NCI-H345 treated with DMSO at 0.1 percent for 48 hours (cell line): ENCODE measurements around the gene EFTUD2.
A peak's percentile ranks its signal among the peaks of the same experiment; 100 is the strongest.

Experiments
- DNase-seq: peaks from one replicate; lab custom pipeline; 2025; ENCODE audit not compliant: unreplicated experiment; lab: John Stamatoyannopoulos, UW

Gene EFTUD2

DNA sequence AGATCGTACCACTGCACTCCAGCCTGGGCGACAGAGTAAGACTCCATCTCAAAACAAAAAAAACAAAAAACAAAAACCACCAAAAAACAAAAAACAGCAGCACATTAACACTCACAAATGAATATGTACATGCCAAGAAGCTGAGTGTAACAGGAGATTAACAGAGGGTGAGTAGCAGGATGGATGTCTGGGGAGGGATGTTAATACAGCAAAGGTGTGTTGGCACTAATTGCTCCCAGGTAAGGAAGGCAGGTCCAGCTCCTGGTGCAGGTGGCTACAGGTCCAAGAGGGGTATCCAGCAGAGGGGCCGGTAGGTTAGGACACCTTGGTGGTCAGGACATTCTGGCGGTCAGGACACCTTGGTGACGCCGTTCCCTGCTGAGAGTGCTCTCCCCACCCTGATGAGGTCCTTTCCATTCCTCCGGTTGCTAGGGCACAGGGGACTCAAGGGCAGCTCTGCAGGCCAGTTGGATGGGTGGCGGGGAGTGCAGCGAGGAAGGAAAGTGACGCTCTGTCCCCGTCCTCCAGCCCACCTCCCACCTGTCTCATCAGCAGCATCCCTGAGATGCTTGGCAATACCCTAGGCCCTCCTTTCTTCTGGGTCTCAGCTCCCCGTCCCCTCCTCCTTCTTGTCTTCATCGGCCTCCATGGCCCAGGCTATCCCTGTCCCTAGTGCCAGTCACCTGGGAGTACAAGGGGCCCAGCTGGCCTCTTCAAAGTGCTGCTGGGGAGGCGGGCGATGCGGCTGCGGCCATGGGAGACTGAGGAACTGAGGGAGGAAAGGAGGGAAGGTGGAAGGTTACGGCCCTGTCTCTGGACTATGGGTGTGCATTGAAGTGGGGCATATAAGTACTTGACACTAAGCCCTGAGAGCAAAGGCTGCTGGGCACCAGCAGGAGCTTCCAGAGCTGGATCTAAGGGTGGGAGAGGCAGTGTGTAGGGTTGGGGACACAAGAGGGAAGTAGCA is 26.8 kb upstream of the EFTUD2 start:
- DNase-seq: no peak

- DNase-seq: no peak
Observed at GRCh38 chr17:44924107-44924544, 24.9 kb upstream of the EFTUD2 start.

DNA sequence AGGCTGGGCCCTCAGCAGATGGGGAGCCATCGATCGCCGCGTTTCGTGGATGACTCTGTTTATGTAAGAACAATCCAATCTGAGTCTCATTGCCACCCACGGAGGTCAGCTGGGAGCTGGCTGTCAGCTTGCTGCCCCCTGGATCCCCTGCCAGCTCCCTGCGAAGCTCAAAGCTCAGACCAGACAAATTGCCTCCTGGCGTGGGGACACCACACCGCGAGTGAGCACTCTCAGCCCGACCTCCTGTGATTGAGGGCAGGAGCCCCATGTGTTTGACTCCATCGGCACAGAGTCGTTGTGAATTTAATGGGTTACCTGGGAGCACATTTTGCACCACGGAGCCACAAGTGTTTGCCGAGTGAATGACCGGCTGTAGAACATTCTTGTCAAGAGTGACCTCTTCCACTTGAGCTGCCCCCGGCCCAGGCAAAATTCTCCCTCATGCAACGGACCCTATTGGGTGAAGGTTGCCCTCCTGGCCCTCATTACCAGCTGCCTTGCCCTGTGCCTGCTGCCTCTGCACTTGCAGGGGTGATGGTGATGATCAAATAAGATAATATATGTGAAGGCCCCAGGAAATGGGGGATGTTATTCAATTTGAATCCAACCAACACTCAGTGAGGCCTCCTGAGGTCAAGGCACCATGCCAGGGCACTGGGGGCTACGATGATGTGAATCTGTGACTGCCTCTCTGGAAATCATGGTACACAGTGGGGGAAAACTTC is 23.7 kb upstream of the EFTUD2 start:
- DNase-seq: no peak

GRCh38 chr17:44922136-44922535 is 22.9 kb upstream of the EFTUD2 start:
- DNase-seq: no peak

DNA sequence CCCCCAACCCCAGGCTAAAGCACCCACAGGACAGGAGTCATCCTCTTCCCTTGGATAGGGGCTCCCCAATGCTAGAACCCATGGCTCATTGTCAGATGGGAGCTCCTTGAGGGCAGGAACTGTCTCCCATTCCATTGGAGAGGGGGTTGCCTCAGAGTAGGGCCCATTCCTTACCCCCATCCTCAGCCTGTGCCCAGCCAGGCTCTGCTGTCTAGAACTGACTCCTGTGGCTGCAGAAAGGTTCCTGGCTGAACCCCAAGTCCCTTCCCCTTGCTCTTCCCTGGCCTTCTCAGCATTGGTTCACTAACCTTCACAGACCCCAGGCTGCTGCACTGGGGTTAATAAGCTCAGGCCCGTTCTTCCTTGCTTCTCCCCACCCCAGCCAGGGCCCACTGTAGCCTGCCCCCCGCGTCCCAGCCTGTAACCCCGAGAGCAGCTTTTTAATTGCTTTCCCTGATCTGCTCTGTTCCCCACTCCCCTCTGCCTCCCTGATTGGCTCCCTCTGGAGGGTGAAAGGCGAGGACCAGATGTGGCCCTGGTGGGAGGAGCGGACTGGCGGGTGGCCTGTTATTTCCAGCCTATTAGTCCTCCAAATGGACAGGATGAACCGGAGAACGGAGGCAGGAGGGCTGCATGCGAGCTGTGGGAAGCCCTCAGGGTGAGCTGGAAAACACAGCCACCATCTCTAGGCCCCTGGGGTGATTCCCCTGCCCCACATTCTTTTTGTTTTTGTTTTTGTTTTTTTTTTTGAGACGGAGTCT is 22.1 kb upstream of the EFTUD2 start:
- DNase-seq: no peak

DNA sequence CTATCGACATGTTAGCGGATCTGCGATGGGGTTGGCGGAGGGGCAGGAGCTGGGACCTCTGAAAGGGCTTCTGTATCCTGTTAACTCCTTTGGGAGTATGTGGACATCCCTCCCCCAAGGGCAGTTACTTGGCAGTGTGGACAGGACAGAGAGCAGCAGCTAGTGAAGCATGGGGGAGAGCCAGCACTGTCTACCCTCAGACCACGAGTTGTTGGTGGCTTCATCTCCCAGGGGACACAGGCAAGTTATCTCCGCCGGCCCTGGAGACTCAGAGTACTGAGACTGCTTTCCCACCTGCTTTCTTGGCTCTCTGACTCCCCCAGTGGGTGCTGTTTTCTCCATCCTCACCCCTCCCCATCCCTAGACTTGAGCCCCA is 21.3 kb upstream of the EFTUD2 start:
- no peak for DNase-seq

DNA sequence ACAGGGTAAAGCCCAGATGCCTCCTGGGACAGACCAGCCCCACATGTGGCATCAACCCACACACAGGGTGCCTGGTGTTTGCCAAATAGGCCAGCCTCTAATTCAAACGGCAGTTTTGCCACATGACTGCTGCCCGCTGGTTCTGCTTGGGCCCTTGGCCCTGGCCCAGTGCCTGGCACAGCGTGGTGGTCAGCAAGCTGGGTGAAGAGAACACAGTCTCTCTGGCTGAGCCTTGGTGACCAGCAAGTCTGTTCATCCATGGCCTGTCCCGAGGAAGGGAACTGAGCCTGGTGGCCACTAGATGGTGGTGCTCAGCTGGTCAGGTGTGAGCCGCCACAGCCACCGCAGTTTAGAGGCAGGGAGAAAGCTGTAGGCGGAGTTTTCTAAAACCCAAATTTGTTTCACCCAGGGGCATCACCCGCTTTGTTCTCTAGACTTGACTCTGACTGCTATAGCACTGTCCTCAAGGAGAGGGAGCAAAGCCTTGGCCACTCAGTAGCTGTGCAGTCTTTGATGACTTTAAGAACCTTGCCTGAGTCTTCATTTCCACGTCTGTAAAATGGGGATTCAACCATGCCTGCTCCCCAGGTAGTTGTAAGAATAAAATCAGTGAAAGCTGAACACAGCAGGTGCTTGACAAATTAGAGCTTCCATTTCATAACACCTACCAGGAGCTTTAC is 20.8 kb upstream of the EFTUD2 start:
- peak; percentile 49 for DNase-seq

DNA sequence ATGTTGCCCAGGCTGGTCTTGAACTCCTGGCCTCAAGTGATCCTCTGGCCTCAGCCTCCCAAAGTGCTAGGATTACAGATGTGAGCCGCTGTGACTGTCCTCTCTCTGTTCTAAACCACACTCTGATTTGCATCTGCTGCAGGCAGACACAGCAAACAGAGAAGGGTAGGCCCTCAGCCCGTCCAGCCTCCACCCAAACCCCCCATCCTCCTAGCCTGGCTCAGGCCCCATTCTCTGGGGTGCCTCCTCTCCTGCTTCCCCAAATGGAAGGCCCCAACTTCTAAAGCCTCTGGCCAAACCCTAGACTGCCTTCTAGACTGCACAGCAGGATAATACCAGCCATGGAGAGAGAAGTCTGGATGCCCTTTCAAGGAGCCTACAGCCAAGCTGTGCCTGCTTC is 20.2 kb upstream of the EFTUD2 start:
- no peak for DNase-seq

- DNase-seq: no peak
Observed at GRCh38 chr17:44918006-44918405, 18.8 kb upstream of the EFTUD2 start.

GRCh38 chr17:44917456-44917855 is 18.2 kb upstream of the EFTUD2 start:
- DNase-seq: no peak

GRCh38 chr17:44916781-44917241 is 17.6 kb upstream of the EFTUD2 start:
- no peak for DNase-seq

DNA sequence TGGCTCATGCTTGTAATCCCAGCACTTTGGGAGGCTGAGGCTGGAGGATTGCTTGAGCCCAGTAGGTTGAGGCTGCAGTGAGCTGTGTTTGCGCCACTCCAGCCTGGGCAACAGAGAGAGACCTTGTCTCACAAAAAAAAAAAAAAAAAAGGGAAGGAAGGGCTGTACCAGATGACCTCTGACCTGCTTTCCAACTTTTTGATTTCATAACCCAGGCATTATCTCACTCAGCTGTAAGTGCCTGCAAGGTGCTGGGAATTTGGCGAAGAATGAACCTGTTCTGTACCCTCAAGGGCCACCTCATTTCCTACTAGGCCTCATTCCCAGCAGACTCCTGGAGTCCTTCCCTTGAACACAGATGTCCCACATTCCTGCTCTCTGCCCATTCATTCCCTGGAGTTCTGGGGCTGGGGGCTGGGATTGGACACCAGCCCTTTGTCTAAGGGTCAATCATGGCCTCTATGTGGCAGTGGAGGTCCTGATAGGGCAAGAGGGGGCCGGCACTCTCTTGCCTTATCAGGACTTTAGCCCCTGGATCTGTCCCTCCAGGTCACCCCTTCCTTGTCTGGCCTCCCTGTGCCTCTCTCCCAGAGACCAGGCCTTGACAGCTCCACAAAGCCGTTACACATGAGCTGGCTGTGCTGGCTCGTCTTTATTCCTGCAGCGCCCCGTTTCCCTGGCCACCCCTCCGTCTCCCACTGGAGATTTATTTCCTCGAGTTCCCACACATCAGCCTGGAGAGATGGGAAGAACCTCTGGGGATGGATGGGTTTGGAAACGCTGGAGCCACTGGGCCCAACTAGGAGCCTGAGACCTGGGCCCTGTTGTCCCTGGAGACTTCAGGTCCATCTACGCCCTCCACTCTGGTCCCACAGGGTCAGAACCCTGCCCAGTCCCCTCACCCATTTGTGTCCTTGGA is 16.9 kb upstream of the EFTUD2 start:
- DNase-seq: no peak

DNA sequence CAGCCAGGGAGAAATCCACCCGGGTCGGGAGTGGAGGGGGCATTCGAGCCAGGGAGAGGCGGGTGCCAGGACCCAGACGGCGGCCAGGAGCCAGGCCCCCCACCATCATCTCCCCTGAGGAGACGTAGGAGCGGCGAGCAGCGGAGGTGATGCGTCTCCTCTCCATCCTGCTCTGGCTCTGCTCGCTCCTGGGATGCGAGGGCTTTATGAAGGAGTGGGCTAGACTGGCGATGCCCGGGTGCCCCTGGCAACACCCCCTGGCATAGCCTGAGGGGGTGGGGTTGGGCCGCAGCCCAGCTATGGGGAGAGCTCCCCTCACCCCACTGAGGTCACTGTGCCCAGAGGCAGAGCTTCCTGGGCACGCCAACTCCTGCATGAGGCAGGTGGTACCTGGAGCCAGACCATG is 16.1 kb upstream of the EFTUD2 start, which contains the start of gene GFAP:
Gene GFAP, minus strand, starts transcription at position 180 of the 406 bp plus-strand sequence. Its CDS starts 14 bp downstream, at position 166.
- no peak for DNase-seq

DNA sequence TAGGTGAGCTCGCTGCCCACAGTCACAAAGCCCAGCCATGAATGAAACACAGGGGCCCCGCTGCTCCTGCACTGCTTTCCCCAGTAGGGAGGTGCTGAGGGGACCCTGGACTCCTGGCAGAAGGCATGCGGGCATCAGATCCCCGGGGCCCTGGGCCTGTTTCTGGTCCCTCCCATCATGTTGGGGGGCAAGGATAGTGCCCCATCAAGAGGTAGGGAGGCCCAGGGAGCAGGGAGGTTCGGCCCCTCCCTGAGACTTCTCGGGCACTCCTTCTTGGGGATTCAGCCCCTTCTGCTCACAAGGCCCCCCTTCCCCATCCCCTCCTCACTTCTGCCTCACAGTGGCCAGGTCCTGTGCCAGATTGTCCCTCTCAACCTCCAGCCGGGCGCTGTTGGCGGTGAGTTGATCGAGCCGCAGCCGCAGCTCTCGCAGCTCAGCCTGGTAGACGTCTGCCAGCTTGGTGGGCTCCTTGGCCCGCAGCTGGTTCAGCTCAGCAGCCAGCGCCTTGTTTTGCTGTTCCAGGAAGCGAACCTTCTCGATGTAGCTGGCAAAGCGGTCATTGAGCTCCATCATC is 15.5 kb upstream of the EFTUD2 start:
- no peak for DNase-seq

DNA sequence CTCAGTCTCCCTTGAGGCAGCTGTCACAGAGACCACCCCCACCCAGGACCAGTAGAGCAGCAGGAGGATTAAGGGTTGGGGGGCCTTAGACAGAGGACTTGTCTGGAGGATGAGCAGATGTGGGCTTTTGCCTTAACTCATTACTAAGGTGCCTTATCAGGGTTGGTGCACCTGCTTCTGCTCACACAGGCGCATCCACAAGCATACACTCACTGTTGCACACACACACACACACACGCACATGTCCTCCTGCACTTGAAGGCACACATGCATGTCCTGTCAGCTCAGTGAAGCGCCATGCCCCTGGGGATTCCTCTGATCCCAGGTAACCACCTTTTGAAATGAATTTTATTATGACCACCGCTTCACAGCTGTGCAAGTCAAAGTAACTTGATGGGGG is 14.9 kb upstream of the EFTUD2 start:
- no peak for DNase-seq

GRCh38 chr17:44913676-44914075 is 14.4 kb upstream of the EFTUD2 start:
- no peak for DNase-seq

DNA sequence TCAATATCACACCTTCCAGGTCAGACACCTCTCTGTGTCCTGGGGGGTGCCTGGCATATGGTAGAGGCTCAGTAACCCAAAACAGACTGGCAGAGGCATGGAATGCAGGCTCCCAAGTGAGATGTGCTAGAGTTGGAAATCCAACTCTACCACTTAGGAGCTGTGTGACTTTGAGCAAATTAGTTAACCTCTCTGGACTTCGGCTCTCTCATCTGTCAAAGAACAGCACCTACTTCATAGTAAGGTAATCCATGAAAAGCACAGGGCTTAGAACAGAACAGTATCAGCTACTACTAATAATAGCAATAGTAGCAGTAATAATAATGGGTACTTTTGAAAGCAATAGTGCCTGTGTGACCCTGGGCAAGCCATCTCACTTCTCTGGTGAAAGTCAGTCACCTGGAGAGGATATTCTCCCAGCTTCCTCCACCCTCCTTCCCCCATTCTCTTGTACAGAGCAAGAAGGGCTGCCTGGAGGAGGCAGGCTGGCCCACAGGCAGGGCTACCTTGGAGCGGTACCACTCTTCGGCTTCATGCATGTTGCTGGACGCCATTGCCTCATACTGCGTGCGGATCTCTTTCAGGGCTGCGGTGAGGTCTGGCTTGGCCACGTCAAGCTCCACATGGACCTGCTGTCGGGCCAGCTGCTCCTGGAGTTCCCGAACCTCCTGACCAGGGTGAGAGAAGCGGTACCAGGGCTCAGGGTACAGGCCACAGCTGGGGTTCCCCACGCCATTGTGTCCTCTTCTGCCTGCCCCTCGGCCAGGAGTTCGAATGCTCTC is 13.7 kb upstream of the EFTUD2 start:
- no peak for DNase-seq
